SKM-1 (cell line): ENCODE measurements around the gene INVS.
"Not testable (repeated sequence)": the region's sequence is repeated elsewhere in the genome, so short reads cannot be mapped to it uniquely, and the experiment has no call there.

ENCODE experiments used
- DNase-seq: peaks from one replicate; lab custom pipeline; 2025; ENCODE audit not compliant: unreplicated experiment; lab: John Stamatoyannopoulos, UW

Gene INVS

DNA sequence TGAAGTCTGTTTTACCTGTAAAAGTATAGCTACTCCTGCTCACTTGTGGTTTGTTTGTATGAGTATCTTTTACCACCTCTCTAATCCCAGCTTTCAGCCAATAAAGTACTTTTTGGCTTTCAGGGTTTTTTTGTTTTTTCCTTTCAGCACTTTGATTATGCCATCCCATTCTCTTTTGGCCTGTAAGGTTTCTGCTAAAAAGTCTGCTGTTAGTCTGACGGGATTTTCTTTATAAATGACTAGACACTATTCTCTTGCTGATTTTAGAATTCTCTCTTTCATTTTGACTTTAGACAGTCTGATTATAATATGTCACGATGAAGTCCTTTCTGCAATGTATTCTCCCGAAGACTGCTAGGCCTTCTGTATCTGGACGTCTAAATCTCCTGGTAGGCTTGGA is 216.5 kb downstream of the INVS start:
- no peak for DNase-seq

DNA sequence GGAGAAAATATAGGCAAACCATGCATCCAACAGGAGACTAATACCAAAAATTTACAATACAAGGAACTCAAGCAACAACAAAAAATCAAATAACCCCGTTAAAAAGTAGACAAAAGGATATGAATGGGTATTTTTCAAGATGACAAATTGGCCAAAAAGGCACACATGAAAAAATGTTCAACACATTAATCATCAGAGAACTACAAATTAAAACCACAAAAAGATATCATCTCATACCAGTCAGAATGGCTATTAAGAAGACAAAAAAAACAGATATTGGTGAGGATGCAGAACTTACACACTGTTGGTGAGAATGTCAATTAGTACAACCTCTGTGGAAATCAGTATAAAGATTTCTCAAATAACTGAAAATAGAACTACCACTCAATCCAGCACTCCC is 218.7 kb downstream of the INVS start:
- DNase-seq: no peak

DNA sequence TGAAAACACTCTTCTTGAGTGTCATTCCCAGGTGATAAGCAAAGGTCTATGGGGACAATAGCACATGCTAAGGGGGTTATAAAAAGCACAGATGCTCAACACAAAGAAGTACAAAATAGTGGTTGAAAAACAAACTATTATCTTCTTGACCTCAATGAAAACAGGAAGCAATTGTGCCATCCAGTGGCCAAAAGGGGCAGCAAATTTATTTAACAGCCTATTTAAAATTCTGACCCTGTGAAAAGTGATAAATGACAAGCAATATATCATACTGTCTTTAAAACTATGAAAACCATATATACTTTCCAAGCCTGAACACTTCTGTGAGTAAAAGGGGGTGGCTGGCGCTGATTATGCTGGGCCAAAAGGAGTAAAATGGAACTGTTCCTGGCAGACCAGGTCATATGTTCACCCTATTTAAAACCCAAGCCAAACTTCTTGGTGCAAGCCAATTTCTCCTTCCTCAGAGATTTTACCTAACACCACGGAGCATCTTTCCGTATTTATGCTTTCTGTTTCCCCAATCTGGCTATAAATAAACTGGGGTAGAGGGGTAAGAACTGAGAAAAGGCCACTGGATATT is 224.0 kb downstream of the INVS start:
- no peak for DNase-seq

DNA sequence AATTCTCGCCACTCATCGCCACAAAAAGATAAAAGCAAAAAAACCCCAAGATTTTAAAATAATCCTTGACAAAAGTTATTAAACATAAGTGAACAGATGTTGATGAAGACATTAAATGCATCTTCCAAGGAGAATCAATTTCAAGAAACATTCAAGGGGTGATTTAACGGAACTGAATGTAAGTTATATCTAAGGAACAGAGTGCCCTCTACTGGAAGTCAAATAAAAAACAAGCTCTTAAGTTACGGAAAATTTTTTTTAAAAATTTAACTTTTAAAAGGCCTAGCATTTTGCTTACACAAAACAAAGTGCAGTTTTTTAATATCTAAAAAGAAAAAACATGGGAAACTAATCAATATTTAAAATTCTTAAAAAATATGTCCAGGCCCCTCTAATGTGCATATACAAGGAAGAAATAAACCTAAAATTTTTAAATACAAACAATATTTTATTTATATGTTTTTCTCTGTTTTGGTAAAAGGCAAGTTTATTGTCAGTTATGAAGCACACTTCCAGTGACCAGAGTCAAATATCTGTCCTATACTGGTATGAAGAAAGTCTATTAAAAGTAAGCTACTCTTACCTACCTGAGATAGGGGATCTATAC is 225.7 kb downstream of the INVS start:
- DNase-seq: no peak

DNA sequence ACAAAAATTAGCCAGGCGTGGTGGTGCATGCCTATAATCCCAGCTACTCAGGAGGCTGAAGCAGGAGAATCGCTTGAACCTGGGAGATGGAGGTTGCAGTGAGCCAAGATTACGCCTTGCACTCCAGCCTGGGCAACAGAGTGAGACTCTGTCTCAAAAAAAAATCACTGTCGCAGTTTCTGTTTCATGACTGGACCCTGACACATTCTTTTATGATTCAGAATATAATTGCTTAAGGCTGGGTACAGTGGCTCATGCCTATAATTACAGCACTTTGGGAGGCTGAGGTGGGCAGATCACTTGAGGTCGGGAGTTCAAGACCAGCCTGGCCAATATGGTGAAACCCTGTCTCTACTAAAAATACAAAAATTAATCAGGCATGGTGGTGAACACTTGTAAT is 239.7 kb downstream of the INVS start:
- DNase-seq: not testable (repeated sequence)

DNA sequence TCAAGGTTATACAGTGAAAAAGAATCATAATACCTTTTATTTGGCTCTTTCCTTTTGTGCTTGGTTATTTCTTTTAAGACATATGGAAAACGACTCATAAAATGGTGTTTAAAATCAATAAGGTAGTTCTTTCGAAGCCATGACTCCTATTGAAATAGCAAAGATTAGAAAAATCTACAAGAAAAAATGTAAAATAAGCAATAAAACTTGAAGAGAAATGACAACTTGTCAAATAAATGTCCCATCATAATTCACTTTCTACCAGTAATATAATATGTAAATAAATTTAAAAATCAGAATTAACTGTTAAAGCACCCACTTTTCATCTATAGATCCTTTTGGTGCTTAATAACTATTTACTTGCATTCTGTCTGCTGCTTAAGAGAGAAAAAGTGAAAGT is 241.2 kb downstream of the INVS start:
- no peak for DNase-seq

DNA sequence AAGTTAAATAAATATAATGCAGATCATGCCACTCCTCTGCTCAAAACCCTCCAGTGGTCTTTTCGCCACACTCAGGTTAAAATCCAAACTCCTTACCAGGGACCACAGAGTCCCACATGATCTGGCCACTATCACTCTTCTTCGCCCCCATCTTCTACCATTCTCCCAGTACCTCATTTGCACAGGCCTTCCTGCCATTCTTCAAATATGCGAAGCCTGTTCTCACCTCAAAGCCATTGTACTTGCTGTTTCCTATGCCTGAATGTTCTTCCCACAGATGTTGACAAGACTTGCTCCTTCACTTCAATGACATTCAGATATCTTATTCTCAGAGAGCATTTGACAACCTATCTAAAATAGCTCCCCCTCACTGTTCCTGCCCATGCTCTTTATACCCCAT is 242.8 kb downstream of the INVS start:
- DNase-seq: no peak

DNA sequence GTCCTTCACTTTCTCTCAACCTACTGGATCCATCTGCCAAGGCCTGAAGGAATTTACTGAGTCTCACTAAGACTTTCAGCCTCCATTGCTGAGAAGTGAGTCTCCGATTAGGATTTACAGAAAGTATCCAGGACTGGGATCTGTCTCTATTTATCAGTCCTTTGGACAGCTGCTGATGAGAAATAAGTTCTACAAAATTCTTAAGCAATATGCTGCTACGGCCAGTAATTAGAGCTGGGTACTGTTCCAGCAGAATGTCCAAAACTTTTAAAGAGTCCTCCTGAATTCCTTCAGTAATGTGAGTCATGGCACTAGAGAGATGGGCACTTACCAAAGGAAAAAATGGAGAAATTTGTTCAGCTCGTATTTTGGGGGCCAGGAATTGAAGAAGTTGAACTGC is 247.8 kb downstream of the INVS start:
- DNase-seq: no peak

DNA sequence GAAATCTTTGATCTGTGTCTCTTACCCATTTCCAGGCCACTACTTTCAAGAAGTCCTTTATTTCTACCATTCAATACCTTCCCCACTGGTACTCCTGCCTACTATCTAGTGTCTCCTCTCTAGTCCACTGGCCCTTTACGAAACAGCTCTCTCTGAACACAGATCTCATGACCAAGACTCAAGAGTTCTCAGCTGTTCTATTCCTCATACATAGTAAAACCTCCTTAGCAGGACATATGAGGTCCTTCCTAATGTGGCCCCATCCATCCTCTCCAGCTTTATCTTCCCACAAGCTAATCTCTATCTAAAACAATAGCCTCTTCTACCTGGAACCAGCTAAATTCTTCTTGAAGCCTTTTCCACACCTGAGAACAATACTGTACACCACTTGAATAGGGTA is 251.1 kb downstream of the INVS start:
- no peak for DNase-seq
